ENCODE results near the gene PRB2.
"Not testable (repeated sequence)": the region's sequence is repeated elsewhere in the genome, so short reads cannot be mapped to it uniquely, and the experiment has no call there.

PRB2 gene

DNA sequence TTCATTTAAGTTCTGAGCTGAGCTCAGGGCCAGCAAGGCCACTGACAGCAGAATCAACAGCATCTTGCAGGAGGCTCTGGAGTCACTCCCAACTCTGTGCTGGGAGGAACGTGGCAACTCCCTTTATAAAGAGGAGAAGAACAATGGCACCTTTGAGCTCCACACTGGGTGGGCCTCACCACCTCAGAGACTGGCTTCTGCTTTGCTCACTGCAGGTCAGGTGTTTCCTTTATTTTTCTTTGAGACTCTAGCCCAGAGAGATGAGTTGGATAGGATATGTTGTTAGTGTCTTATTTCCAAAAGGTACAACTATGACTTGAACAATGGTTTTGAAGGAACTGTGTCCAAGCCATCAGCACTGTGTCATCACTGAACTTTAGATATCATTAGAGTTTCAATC, at the start of gene PRB2:
PRB2 (minus strand) TSS at position 101 of the 400 bp plus-strand sequence; CDS start at position 63, 38 bp downstream.
- DNase-seq: not testable (repeated sequence)

GRCh38 chr12:11437966-11438365, 42.6 kb upstream of the PRB2 start:
- no peak for DNase-seq

GRCh38 chr12:11433664-11434063, 38.3 kb upstream of the PRB2 start:
- no peak for DNase-seq

DNA sequence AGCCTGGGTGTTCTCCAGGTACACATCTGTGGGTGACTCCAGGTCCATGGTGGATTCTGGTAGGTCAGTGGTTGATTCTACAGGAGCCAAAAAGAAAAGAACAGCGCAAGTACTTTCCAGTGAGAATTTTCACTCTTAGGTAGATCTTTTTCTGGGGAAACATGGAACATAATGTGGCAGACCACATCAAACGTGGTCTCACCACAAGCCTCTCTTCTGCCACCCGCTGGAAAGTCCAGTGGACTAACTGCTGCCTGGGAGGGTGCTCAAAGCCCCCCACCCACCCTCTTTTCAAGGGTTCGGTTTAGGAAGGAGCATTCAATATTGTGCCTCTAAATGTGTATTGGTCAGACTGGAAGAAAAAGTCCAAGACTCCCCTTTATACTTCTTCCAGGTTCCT, 36.1 kb upstream of the PRB2 start:
- no peak for DNase-seq

DNA sequence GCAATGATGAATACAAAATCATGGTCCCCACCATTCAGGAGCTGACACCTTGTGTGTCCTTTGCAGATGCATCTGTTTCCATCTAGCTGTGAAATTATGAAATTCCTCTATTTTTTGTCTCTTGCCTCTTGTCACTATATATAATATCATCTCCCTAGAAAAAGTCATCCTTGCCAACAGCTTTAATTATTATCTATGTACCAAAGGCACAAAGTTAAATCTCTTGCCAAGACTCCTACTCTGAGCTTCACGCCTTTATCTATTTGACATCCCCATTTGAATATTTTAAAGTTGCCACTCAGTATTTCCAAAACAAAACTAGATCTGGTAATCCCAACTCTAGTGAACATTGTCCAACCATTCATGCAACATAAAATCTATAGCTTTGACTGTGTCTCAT, 32.0 kb upstream of the PRB2 start:
- no peak for DNase-seq

DNA sequence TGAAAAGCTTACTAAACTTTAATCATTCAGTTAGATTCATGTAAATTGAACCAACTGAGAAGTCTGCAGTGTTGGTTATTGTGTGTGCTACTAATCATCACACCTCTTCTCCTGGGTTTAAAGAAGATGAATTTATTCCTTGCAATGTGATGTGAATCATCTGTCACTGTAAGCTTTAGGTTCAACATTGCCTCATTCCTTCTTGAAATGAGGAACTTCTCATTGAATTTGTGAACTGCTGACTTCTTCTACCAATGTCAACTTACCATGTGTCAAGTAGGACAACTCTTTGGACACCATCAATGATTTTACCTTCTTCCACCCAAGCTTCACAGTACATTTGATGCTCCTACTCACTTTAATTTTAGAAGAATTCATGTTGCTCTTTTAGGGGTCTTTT, 17.4 kb upstream of the PRB2 start:
- DNase-seq: no peak

GRCh38 chr12:11408096-11408495, 12.7 kb upstream of the PRB2 start:
- DNase-seq: no peak

DNA sequence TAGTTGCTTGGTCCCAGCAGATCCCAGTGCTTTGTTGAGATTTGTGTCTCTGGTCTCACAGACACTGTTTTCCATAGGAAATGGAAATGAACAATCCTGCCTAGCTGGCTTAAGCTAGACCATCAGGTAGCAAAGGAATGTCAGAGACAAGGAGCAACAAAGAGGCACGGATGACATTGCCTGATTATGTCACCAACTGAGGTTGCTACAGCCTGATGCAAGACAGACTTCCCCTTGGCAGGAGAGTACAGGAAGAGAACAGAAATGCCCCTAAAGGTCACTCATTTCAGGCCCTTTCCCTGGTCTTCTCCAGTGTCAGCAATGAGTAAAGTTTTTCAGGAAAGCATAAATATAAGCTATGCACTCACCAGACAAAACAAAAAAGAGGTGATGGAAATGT, 2.0 kb upstream of the PRB2 start:
- DNase-seq: no peak

- not testable (repeated sequence) for DNase-seq
Observed at GRCh38 chr12:11391456-11391855, 3.9 kb downstream of the PRB2 start.

- not testable (repeated sequence) for DNase-seq
Observed at GRCh38 chr12:11377420-11377819, 17.9 kb downstream of the PRB2 start.

DNA sequence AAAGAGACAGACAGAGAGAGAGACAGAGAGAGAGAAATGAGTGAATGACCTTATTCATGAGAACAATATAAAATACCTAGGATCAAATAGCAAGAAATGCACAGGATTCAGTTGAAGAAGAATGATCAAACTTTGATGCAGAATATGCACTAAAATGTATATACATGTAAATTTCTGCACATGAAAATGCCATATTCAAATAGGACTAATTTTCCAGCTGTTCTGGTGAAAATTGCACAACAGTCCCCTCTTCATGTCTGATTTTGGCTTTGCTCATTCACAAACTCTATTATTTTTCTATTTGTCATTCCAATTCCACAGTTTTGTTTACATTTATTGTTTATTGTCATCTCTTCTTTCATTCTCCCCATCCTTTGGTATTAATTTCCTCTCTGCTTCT, 34.2 kb downstream of the PRB2 start:
- DNase-seq: no peak

GRCh38 chr12:11360205-11360883, 35.0 kb downstream of the PRB2 start:
- not testable (repeated sequence) for DNase-seq

DNA sequence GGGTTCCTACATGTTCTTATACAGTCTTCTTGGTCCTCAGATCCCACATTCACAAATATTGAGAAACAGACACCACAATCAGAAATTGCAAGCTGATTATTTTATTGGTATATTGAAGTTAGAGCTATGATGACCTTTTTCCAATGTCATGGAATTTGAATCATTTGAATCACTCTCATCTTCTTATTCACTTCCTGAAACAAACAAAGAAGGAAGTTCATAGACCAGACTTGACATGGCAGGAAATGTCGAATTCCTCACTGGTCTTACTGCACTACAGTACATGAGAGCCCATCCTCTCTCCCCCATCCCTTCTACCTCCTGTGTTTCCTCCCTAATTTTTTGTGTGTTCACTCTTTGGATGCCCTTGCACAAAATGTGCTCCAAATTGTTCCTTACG, 43.6 kb downstream of the PRB2 start:
- DNase-seq: not testable (repeated sequence)

DNA sequence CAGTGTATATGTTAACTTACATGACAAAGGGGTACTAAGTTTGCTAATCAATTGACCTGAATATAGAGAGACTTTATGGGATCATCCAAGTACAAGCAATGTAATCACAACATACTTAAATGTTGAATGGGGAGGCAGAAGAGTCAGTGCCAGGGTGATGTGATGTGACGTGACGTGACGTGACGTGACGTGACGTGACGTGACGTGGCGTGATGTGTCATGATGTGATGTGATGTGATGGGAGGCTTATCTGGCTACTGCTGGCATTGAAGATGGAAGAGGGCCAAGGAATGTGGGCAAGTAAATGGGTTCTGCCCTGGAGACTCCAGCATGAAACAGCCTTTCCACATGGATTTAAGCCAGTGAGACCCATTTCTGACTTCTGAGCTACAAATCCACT, 46.9 kb downstream of the PRB2 start:
- no peak for DNase-seq

DNA sequence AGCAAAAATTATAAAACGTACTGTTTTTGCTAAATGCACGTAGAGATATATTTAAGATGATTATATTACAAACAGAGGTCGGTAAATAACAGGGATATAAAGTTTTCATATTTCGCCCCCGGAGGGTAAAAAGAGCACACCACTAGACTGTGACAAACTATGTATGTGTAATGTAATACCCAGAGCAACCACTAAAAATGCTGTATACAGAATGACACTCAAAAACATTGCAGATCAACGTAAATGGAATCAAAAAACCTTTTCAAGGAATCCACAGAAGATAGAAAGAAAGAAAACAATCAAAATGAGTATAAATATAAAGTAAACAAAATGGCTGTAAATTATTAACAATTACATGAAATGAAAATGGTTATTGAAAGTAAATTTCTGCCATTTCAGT, 47.6 kb downstream of the PRB2 start:
- no peak for DNase-seq

- no peak for DNase-seq
Observed at GRCh38 chr12:11344500-11344899, 50.9 kb downstream of the PRB2 start.

Measured in CD4-positive, alpha-beta T cell treated with Interleukin-15 for 1 hour (primary cell).